GM18498 (cell line): Measurements from ENCODE around the gene TSPAN18.

Experiments used
- ATAC-seq: cut with Tn5 transposase; IDR thresholded peaks from one replicate; pipeline ENCODE4 v1.9.1; 2021; ENCODE audit warnings: mild to moderate bottlenecking, moderate library complexity; ENCODE audit not compliant: unreplicated experiment

Gene TSPAN18

DNA sequence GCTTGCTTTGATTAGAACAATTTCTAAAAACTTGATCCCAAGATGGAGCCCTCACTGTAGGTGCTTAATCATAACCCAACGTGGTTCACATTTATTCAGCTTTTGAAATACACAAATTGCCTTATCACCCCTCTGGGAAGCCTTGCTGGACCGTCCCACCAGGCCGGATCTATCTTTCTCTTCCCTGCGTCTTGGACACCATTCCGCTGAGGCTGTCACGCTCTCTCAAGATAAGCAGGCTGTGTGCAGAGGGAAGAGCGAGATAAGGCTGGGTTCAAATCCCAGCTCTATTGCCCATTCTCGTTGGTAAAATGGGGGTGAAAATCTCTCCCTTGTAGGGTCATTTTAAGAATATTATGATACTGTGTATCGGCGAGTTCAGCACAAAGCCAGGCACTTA is 244.4 kb downstream of the TSPAN18 start:
- no peak for ATAC-seq

DNA sequence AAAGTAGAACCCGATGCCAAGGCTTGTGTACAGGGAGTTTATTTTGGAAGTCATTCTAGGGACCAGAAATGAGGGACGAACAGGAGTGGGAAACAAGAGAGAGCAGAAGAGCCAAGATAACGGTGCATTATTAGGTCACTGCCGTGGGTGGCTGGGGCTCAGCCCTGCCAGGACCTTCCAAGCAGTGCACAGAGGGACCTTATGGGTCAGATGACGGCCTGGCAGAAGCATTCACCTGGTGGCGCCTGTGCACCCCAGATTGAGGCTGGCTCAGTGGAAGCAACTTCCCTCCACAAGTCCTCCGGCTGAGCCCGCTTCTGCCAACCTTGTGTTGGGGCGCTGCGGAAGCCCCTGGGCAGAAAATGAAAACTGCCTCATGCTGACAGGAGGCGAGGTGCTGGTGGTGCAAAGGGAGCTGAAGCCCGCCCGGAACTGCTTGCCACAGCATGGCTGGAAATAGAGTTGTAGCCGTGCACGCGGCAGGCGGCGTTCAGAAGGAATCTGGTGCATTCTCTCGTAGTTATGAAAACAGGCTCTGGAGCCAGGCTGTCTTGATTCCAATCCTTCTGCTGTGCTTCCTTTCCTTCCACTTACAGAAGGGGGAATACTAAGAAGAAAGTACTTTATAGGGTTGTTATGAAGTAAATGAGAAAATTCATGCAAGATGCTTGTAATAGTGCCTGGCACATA is 246.1 kb downstream of the TSPAN18 start:
- ATAC-seq: no peak

GRCh38 chr11:44973632-44974401 is 247.1 kb downstream of the TSPAN18 start:
- no peak for ATAC-seq

DNA sequence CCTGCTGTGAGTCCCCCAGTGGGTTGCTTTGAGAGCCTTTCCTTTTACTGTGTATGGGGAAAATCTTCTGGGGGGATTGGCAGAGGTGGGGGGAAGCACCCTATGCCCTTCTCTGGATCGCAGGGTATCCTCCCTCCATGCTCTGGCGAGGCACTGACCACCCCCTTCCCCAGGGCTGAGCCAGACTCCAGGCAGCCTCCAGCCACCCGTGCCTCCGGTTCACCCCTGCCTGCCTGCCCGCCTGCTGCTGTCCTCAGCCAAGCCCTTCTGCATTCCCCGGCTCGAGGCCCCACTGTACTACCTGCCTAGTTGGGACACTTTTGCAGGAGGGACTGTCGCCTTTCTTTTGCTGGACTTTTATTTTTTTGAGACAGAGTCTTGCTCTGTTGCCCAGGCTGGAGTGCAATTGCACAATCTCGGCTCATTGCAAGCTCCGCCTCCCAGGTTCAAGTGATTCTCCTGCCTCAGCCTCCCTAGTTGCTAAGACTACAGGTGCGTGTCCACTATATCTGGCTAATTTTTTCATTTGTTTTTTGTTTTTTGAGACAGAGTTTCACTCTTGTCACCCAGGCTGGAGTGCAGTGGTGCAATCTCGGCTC is 247.7 kb downstream of the TSPAN18 start:
- ATAC-seq: no peak

DNA sequence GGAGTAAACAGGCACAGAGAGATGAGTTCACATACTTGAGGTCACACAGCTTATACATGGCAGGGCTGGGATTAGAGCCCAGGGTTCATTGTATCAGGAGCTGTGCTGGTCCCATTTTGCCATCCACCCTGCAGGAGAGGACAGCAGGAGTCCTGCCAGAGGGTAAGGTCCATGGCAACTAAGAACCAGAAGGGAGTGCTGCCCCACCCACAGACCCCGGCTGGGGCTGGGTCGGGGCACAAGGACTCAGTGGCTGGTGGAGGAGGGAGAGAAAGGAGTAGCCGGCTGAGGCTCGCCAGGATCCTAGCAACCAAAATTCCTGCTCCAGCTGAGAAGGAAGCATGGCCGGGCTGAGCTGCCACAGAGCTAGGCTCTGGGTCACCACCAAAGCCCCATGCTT is 249.8 kb downstream of the TSPAN18 start:
- ATAC-seq: no peak

- ATAC-seq: no peak
Observed at GRCh38 chr11:44977493-44977984, 250.8 kb downstream of the TSPAN18 start.

DNA sequence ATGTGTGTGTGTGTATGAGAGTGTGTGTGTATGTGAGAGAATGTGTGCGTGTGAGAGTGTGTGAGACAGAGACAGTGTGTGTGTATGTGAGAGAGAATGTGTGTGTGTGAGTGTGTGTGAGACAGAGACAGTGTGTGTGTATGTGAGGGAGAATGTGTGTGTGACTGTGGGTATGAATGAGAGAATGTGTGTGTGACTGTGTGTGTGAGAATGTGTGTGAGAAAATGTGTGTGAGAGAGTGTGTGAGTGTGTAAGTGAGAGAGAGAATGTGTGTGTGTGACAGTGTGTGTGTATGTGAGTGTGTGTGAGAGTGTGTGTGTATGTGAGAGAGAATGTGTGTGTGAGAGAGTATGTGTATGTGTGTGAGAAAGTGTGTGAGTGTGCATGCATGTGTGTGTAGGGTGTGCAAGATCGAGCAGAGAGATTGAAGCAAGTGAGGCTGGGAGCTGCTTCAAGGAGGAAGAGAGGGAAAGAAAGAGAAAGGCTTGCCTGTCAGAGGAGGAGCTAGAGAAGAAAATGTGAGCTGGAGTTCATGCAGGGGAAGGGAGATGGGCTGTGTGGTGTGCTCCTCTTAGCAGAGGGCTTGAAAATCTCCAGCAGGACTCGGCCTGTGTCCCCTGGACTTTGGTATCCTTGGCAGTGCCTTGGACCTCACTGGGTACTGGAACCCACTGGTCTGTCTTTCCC is 251.7 kb downstream of the TSPAN18 start:
- ATAC-seq: no peak

DNA sequence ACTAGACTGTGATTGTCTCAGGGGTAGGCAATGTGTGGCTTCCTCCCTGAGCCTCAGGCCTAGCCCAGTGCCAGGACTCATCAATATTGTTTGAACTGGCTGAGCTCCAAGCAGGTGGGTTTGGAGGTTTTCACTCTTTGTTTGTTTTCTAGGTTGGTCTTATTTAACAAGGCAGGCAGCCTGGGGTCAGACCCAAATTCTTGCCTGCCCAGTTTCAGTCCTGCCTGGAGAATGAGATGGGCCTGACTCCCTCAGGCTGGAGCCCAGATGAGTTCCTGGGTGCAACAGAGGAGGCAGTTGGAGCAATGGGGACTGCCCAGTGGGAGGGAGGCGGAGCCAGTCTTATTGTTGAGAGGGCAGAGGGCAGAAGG is 252.2 kb downstream of the TSPAN18 start:
- no peak for ATAC-seq

- no peak for ATAC-seq
Observed at GRCh38 chr11:44979543-44980399, 253.0 kb downstream of the TSPAN18 start.

GRCh38 chr11:44980533-44981427 is 254.0 kb downstream of the TSPAN18 start:
- ATAC-seq: no peak
